ENCODE results near the gene NFATC2. TPM values are rescaled to one million over a fixed set of nuclear protein-coding genes. Genes with fewer than 3 reads are reported as not detected.

The NFATC2 gene
- total and polyA plus RNA-seq, 2 of the 8 experiments (the other 6 are each of a cell fraction or from before 2014, with no cell fraction given): 0.27 to 0.91 TPM

GRCh38 chr20:51357543-51357942, 185.0 kb downstream of the NFATC2 start (continued):
- no peak for TF ChIP-seq RFX5 (IDR thresholded peaks at IDR 0.05; ENCODE audit: borderline replicate concordance, low read depth, low read length)
